Trophoblast cell (in vitro differentiated cells and primary cell): Measurements from ENCODE around the gene DAGLB.

Experiments
- DNase-seq, 2 donors: peaks; one replicate each; pipeline ENCODE4 v3.0.0-alpha.2; 2016
- H2AFZ ChIP-seq: 2 replicates; pipeline ENCODE4 v1.6.1; 2013; ENCODE audit warnings: low read length, moderate library complexity, mild to moderate bottlenecking; ENCODE audit not compliant: insufficient read depth, poor library complexity
- H2AK5ac ChIP-seq: 2 replicates; pipeline ENCODE4 v1.6.1; 2013; ENCODE audit warnings: mild to moderate bottlenecking, low read length
- H2BK120ac ChIP-seq: 2 replicates; pipeline ENCODE4 v1.6.1; 2013; ENCODE audit warnings: low read length, mild to moderate bottlenecking, moderate library complexity; ENCODE audit not compliant: insufficient read depth, poor library complexity
- H2BK12ac ChIP-seq: 2 replicates; pipeline ENCODE4 v1.6.1; 2013; ENCODE audit warnings: mild to moderate bottlenecking, low read length, moderate library complexity
- H2BK5ac ChIP-seq: 2 replicates; pipeline ENCODE4 v1.6.1; 2013; ENCODE audit warnings: low read length, low read depth, moderate library complexity, mild to moderate bottlenecking; ENCODE audit not compliant: poor library complexity
- H3K14ac ChIP-seq: 2 replicates; pipeline ENCODE4 v1.6.1; 2013; ENCODE audit warnings: mild to moderate bottlenecking, low read length
- H3K18ac ChIP-seq: 2 replicates; pipeline ENCODE4 v1.6.1; 2013; ENCODE audit warnings: mild to moderate bottlenecking, low read length
- H3K23ac ChIP-seq: 2 replicates; pipeline ENCODE4 v1.6.1; 2013; ENCODE audit warnings: low read length
- H3K27ac ChIP-seq: 2 replicates; pipeline ENCODE4 v1.5.1; 2013; ENCODE audit warnings: low read depth, mild to moderate bottlenecking, inconsistent platforms, low read length, moderate library complexity
- H3K27me3 ChIP-seq: 2 replicates; pipeline ENCODE4 v1.6.1; 2013; ENCODE audit warnings: inconsistent platforms, mild to moderate bottlenecking, low read length, moderate library complexity; ENCODE audit not compliant: insufficient read depth
- H3K36me3 ChIP-seq, 2 experiments: 1 replicate in 1 of 2; 2 replicates in 1 of 2; pipeline ENCODE4 v1.6.1; 2013; ENCODE audit warnings: low read length in 2 of 2, mild to moderate bottlenecking in 2 of 2, moderate library complexity in 1 of 2; ENCODE audit not compliant: insufficient read depth in 2 of 2, control insufficient read depth in 1 of 2
- H3K4ac ChIP-seq: 2 replicates; pipeline ENCODE4 v1.6.1; 2013; ENCODE audit warnings: low read depth, mild to moderate bottlenecking, low read length, moderate library complexity
- H3K4me1 ChIP-seq, 2 experiments: 1 replicate in 1 of 2; 2 replicates in 1 of 2; pipeline ENCODE4 v1.6.1; 2013; ENCODE audit warnings: low read length in 2 of 2, mild to moderate bottlenecking in 2 of 2, moderate library complexity in 1 of 2; ENCODE audit not compliant: insufficient read depth in 2 of 2, control insufficient read depth in 1 of 2
- H3K4me2 ChIP-seq: 2 replicates; pipeline ENCODE4 v1.6.1; 2013; ENCODE audit warnings: inconsistent platforms, mild to moderate bottlenecking, low read length, moderate library complexity
- H3K4me3 ChIP-seq: 2 replicates; pipeline ENCODE4 v1.5.1; 2013; ENCODE audit warnings: mild to moderate bottlenecking, low read depth, low read length, inconsistent platforms
- H3K79me1 ChIP-seq: one replicate; pipeline ENCODE4 v1.6.1; 2013; ENCODE audit warnings: low read length
- H3K79me2 ChIP-seq: 2 replicates; pipeline ENCODE4 v1.6.1; 2013; ENCODE audit warnings: low read length, mild to moderate bottlenecking; ENCODE audit not compliant: control insufficient read depth, insufficient read depth, poor library complexity
- H3K9ac ChIP-seq: 2 replicates; pipeline ENCODE4 v1.6.1; 2013; ENCODE audit warnings: mild to moderate bottlenecking, low read length
- H3K9me3 ChIP-seq: 2 replicates; pipeline ENCODE4 v1.6.1; 2013; ENCODE audit warnings: low read depth, mild to moderate bottlenecking, control low read depth, inconsistent platforms, low read length; ENCODE audit not compliant: insufficient read depth
- H4K12ac ChIP-seq: 2 replicates; pipeline ENCODE4 v1.6.1; 2013; ENCODE audit warnings: low read depth, mild to moderate bottlenecking, low read length, moderate library complexity
- H4K8ac ChIP-seq: 2 replicates; pipeline ENCODE4 v1.6.1; 2013; ENCODE audit warnings: low read depth, mild to moderate bottlenecking, low read length, moderate library complexity
- H4K91ac ChIP-seq: one replicate; pipeline ENCODE4 v1.6.1; 2013; ENCODE audit warnings: low read depth, mild to moderate bottlenecking, low read length, moderate library complexity
- WGBS: extraction: QIAGEN DNeasy Blood & Tissue Kit; methylation state at CpG from one replicate; pipeline ENCODE4 v1.1.7; 2013; ENCODE audit warnings: missing lambda C conversion rate; ENCODE audit not compliant: insufficient read length, insufficient coverage; ENCODE audit errors: extremely low coverage; 5-methylcytosine and 5-hydroxymethylcytosine counted together

DAGLB gene

DNA sequence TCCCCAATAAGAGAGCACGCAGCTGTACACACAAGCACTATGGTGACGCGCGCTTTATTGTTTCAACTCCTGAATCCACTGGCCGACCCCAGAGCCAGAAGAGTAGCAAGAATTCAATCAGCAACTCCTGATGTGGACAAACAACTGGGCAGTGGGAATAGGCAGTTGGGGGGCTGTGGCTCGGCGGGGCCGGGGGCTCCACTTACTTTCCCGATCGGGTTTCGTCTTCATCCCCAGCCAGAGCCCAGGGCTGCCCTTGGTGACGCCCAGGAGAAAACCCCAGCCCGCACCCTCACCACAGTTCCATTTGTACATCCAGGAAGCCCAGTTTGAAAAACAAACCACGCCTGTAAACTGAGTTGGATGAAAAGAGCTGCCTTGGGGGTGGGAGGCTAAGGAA is 38.7 kb downstream of the DAGLB start:
- Histone ChIP-seq H3K27me3 (no peaks in the 10 kb centered on the region), H3K36me3 (peaks cover 67 to 76% of the 10 kb centered on the region in 2 experiments), H3K79me2 (no peaks in the 10 kb centered on the region), H3K27ac (no peak overlapping the region), H3K4me3 (no peak overlapping the region), H2AK5ac (no peak overlapping the region), H3K4me2 (no peak overlapping the region), H4K91ac (no peak overlapping the region), H3K18ac (no peak overlapping the region), H3K4ac (no peak overlapping the region), H3K9ac (no peak overlapping the region), H3K4me1 (peaks cover 0 to 6% of the 10 kb centered on the region in 2 experiments), H3K79me1 (no peaks in the 10 kb centered on the region), H2AFZ (no peak overlapping the region), H3K23ac (no peak overlapping the region), H3K14ac (no peak overlapping the region), H2BK120ac (no peak overlapping the region), H4K12ac (no peak overlapping the region), H3K9me3 (peaks cover 4% of the 10 kb centered on the region), H2BK12ac (no peak overlapping the region), H4K8ac (no peak overlapping the region), H2BK5ac (no peak overlapping the region)
- WGBS, result no CpG with 5 or more reads among the region's 14 CpGs
- DNase-seq, result no peak

DNA sequence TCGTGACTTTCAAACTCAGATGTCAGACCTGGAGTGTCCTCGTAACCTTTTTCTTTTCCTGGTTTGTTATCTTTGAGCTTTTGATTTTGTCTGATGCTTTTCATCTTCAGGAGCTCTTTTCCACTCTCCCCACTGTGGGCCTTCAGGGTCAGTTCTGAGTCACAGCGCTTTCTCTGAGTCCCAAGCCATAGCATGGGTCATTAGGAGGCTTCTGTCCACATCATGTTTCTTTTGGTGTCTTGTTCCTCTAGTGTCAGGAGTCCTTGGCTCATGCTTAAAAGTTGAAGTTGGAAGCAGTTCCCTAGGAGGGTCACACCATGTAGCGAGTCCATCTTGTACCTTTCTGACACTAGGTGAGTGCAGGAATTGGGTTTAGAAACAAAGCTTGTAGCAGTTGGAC is 40.3 kb downstream of the DAGLB start:
- Histone ChIP-seq H3K9ac (no peak overlapping the region), H3K27ac (no peak overlapping the region), H3K4me2 (no peak overlapping the region), H3K4me3 (no peak overlapping the region), H4K12ac (no peak overlapping the region), H3K14ac (no peak overlapping the region), H2BK12ac (no peak overlapping the region), H2AFZ (no peak overlapping the region), H2AK5ac (no peak overlapping the region), H2BK120ac (no peak overlapping the region), H3K4ac (no peak overlapping the region), H3K27me3 (no peaks in the 10 kb centered on the region), H2BK5ac (no peak overlapping the region), H3K18ac (no peak overlapping the region), H3K23ac (no peak overlapping the region), H3K79me2 (no peaks in the 10 kb centered on the region), H3K79me1 (no peaks in the 10 kb centered on the region), H3K4me1 (peaks cover 0 to 6% of the 10 kb centered on the region in 2 experiments), H3K36me3 (peaks cover 64 to 75% of the 10 kb centered on the region in 2 experiments), H4K91ac (no peak overlapping the region), H4K8ac (no peak overlapping the region), H3K9me3 (peaks cover 4% of the 10 kb centered on the region)
- no CpG with 5 or more reads among the region's 4 CpGs for WGBS
- DNase-seq, result no peak

DNA sequence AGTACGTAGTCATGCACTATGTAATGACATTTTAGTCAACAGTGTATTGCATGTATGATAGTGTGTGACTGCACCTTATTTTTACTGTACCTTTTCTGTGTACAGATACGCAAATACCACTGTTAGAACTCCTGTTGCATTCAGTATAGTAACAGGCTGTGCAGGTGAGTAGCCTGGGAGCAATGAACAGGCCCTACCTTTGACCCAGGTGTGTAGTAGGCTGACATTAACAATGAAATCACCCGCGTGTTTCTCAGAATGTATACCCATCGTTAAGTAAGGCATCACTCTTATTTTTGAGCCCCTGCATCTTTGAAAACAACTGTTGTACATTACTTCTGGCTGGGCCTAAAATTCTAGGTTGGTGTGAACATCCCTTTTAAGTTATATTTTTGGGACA is 41.6 kb downstream of the DAGLB start:
- Histone ChIP-seq H3K23ac (no peak overlapping the region), H3K9me3 (peaks cover 4% of the 10 kb centered on the region), H3K79me2 (no peaks in the 10 kb centered on the region), H4K91ac (no peak overlapping the region), H3K27ac (no peak overlapping the region), H3K4me2 (no peak overlapping the region), H3K4ac (no peak overlapping the region), H3K79me1 (no peaks in the 10 kb centered on the region), H2BK12ac (no peak overlapping the region), H2AFZ (no peak overlapping the region), H3K9ac (no peak overlapping the region), H3K18ac (no peak overlapping the region), H3K36me3 (peaks cover 64 to 76% of the 10 kb centered on the region in 2 experiments), H2BK120ac (no peak overlapping the region), H3K14ac (no peak overlapping the region), H4K12ac (no peak overlapping the region), H2AK5ac (no peak overlapping the region), H2BK5ac (no peak overlapping the region), H3K27me3 (no peaks in the 10 kb centered on the region), H3K4me3 (no peak overlapping the region), H3K4me1 (peaks cover 0 to 6% of the 10 kb centered on the region in 2 experiments), H4K8ac (no peak overlapping the region)
- DNase-seq, result no peak
- no CpG with 5 or more reads among the region's 5 CpGs for WGBS

- H3K14ac ChIP-seq, result no peak overlapping the region
- peaks cover 6% of the 10 kb centered on the region for H3K79me2 ChIP-seq
- no CpG with 5 or more reads among the region's 7 CpGs for WGBS
- no peak overlapping the region for H2AFZ ChIP-seq
- H4K91ac ChIP-seq, result no peak overlapping the region
- H3K4ac ChIP-seq, result peak overlapping the region; percentile 9
- H3K9me3 ChIP-seq, result no peaks in the 10 kb centered on the region
- H2BK5ac ChIP-seq, result no peak overlapping the region
- H3K27ac ChIP-seq, result no peak overlapping the region
- no peaks in the 10 kb centered on the region for H3K27me3 ChIP-seq
- peaks cover 8 to 11% of the 10 kb centered on the region in 2 experiments for H3K4me1 ChIP-seq
- H3K4me2 ChIP-seq, result no peak overlapping the region
- peaks cover 2% of the 10 kb centered on the region for H3K79me1 ChIP-seq
- no peak overlapping the region for H3K4me3 ChIP-seq
- no peak overlapping the region for H3K18ac ChIP-seq
- DNase-seq, result no peak
- H2BK12ac ChIP-seq, result peak overlapping the region; percentile 39
- no peak overlapping the region for H3K23ac ChIP-seq
- peaks cover 55 to 68% of the 10 kb centered on the region in 2 experiments for H3K36me3 ChIP-seq
- H4K12ac ChIP-seq, result no peak overlapping the region
- H4K8ac ChIP-seq, result no peak overlapping the region
- no peak overlapping the region for H3K9ac ChIP-seq
- no peak overlapping the region for H2BK120ac ChIP-seq
- no peak overlapping the region for H2AK5ac ChIP-seq
Observed at GRCh38 chr7:6403907-6404306, 43.8 kb downstream of the DAGLB start.
